CD14-positive monocyte (primary cell): ENCODE data around the gene MFSD8. TPM values are rescaled to one million over a fixed set of nuclear protein-coding genes. Genes with fewer than 3 reads are reported as not detected.
"Not testable (repeated sequence)": the region's sequence is repeated elsewhere in the genome, so short reads cannot be mapped to it uniquely, and the experiment has no call there.

Experiments
- DNase-seq, 3 donors: peaks; one replicate each; pipeline ENCODE4 v3.0.0-alpha.2; 2011 to 2022
- H2AFZ ChIP-seq: 2 replicates; pipeline ENCODE4 v1.6.0; 2012; ENCODE audit warnings: mild to moderate bottlenecking, low read depth, low read length, inconsistent platforms; ENCODE audit not compliant: insufficient read depth, poor library complexity, severe bottlenecking
- H3K27ac ChIP-seq, 2 donors: 1 replicate in 1 of 2; 2 replicates in 1 of 2; pipeline ENCODE4 v1.5.1; 2012 to 2013; ENCODE audit warnings: low read length in 2 of 2, control low read depth in 1 of 2, inconsistent platforms in 1 of 2, low read depth in 1 of 2, mild to moderate bottlenecking in 1 of 2
- H3K27me3 ChIP-seq, 2 donors: one replicate each; pipeline versions ENCODE4 v1.6.0 to v1.6.1; 2011 to 2013; ENCODE audit warnings: low read length in 2 of 2; ENCODE audit not compliant: control insufficient read depth in 2 of 2, insufficient read depth in 2 of 2
- H3K36me3 ChIP-seq, 2 donors: replicated peaks in 1 of 2; 1 replicate in 1 of 2; 2 replicates in 1 of 2; pipeline versions ENCODE4 v1.5.1 to v1.6.1; 2012 to 2013; ENCODE audit warnings: low read length in 2 of 2, control low read depth in 1 of 2, inconsistent platforms in 1 of 2, mild to moderate bottlenecking in 1 of 2; ENCODE audit not compliant: insufficient read depth in 2 of 2, control insufficient read depth in 1 of 2
- H3K4me1 ChIP-seq, 2 donors: 1 replicate in 1 of 2; 2 replicates in 1 of 2; pipeline versions ENCODE4 v1.5.1 to v1.6.1; 2012 to 2013; ENCODE audit warnings: low read length in 2 of 2, control low read depth in 1 of 2, inconsistent platforms in 1 of 2, mild to moderate bottlenecking in 1 of 2, moderate library complexity in 1 of 2; ENCODE audit not compliant: insufficient read depth in 2 of 2, control insufficient read depth in 1 of 2
- H3K4me2 ChIP-seq: replicated peaks from 2 replicates; pipeline ENCODE3; 2012; ENCODE audit warnings: low read length, moderate library complexity, mild to moderate bottlenecking; ENCODE audit not compliant: poor library complexity, severe bottlenecking; ENCODE audit errors: extremely low read depth
- H3K4me3 ChIP-seq, 3 experiments: fragments of 200-600 bp in 1 of 3; sonication (generic) in 1 of 3; replicated peaks in 1 of 3; 1 replicate in 2 of 3; 2 replicates in 1 of 3; pipeline ENCODE4 v1.5.1; 2011 to 2013; ENCODE audit warnings: low read length in 3 of 3, mild to moderate bottlenecking in 3 of 3, control low read depth in 2 of 3, low read depth in 2 of 3, inconsistent platforms in 1 of 3, moderate library complexity in 1 of 3
- H3K79me2 ChIP-seq: 2 replicates; pipeline ENCODE4 v1.6.0; 2012; ENCODE audit warnings: mild to moderate bottlenecking, control low read depth, inconsistent platforms, low read length, moderate library complexity; ENCODE audit not compliant: insufficient read depth
- H3K9ac ChIP-seq: 2 replicates; pipeline ENCODE4 v1.6.0; 2017; ENCODE audit warnings: low read length, mild to moderate bottlenecking; ENCODE audit not compliant: insufficient read depth, poor library complexity, severe bottlenecking
- H3K9me3 ChIP-seq, 2 donors: replicated peaks in 1 of 2; 1 replicate in 1 of 2; 2 replicates in 1 of 2; pipeline versions ENCODE4 v1.5.1 to v1.6.1; 2012 to 2013; ENCODE audit warnings: low read length in 2 of 2, control low read depth in 1 of 2; ENCODE audit not compliant: control insufficient read depth in 1 of 2, insufficient read depth in 1 of 2
- H4K20me1 ChIP-seq: 2 replicates; pipeline ENCODE4 v1.6.0; 2012; ENCODE audit warnings: mild to moderate bottlenecking, low read length, control low read depth, moderate library complexity; ENCODE audit not compliant: insufficient read depth
- H3K27ac Mint-ChIP-seq, 7 donors: one replicate each; pipeline ENCODE4 v1.8.0; 2020; ENCODE audit warnings: mild to moderate bottlenecking in 7 of 7, mixed read lengths in 7 of 7, moderate library complexity in 6 of 7, inconsistent platforms in 2 of 7
- H3K27me3 Mint-ChIP-seq, 3 donors: one replicate each; pipeline ENCODE4 v1.8.0; 2021 to 2022; ENCODE audit warnings: low read depth in 3 of 3, mild to moderate bottlenecking in 3 of 3, mixed read lengths in 3 of 3, moderate library complexity in 3 of 3, inconsistent platforms in 1 of 3
- H3K36me3 Mint-ChIP-seq, 2 donors: one replicate each; pipeline ENCODE4 v1.8.0; 2020; ENCODE audit warnings: mixed read lengths in 2 of 2, inconsistent platforms in 1 of 2, mild to moderate bottlenecking in 1 of 2
- H3K4me1 Mint-ChIP-seq: one replicate; pipeline ENCODE4 v1.8.0; 2020; ENCODE audit warnings: mild to moderate bottlenecking, mixed read lengths
- H3K4me3 Mint-ChIP-seq, 2 donors: one replicate each; pipeline ENCODE4 v1.8.0; 2020; ENCODE audit warnings: mild to moderate bottlenecking in 2 of 2, mixed read lengths in 2 of 2, moderate library complexity in 1 of 2
- H3K9me3 Mint-ChIP-seq, 7 donors: one replicate each; pipeline ENCODE4 v1.8.0; 2020 to 2022; ENCODE audit warnings: mixed read lengths in 7 of 7, mild to moderate bottlenecking in 6 of 7, moderate library complexity in 6 of 7, inconsistent platforms in 2 of 7
- CTCF ChIP-seq: fragments of 200-600 bp; IDR thresholded peaks from one replicate; pipeline ENCODE4 v1.8.0; 2022; ENCODE audit warnings: antibody characterized with exemption, mild to moderate bottlenecking
- WGBS: methylation state at CpG from one replicate; pipeline ENCODE4 v1.1.5; 2013; ENCODE audit warnings: missing lambda C conversion rate; ENCODE audit not compliant: insufficient coverage; 5-methylcytosine and 5-hydroxymethylcytosine counted together
- intact Hi-C, 2 donors: fragments of 100-400 bp; cut with micrococcal nuclease; formaldehyde crosslinking; loops; one replicate each; pipeline versions ENCODE4 v1.15.0 to v1.15.1; 2023
- polyA plus RNA-seq, 3 donors: library from polyadenylated mRNA; depleted of rRNA in 1 of 3; unstranded in 2 of 3; stranded (reverse) in 1 of 3; fragments of 300-500 nt in 2 of 3; fragments of >200 nt in 1 of 3; fragmentation: Illumina TruSeq in 2 of 3; gene quantifications; 1 replicate in 2 of 3; 2 replicates in 1 of 3; pipeline ENCODE4 v1.2.3, GENCODE V29; 2012 to 2021

Gene MFSD8
- polyA plus RNA-seq, 3 donors: 7.0 to 15.8 (median 14.2) TPM

- Histone ChIP-seq H3K27ac (no peak overlapping the region), H2AFZ (no peak overlapping the region), H3K27me3 (no peaks in the 10 kb centered on the region), H4K20me1 (no peaks in the 10 kb centered on the region), H3K9ac (no peak overlapping the region), H3K9me3 (no peaks in the 10 kb centered on the region), H3K4me3 (no peak overlapping the region), H3K4me1 (no peaks in the 10 kb centered on the region), H3K79me2 (no peaks in the 10 kb centered on the region), H3K4me2 (no peak overlapping the region), H3K36me3 (peaks cover 9 to 46% of the 10 kb centered on the region in 2 donors)
- H3K27me3 Mint-ChIP-seq: no peaks in the 10 kb centered on the region
- H3K4me1 Mint-ChIP-seq: no peaks in the 10 kb centered on the region
- no peak overlapping the region for H3K4me3 Mint-ChIP-seq
- DNase-seq: no peak
- H3K27ac Mint-ChIP-seq: no peak overlapping the region
- H3K9me3 Mint-ChIP-seq: peaks cover 0 to 4% (median 0%) of the 10 kb centered on the region in 7 donors
- intact Hi-C loops: no loop called here
- no CpG with 5 or more reads among the region's 1 CpG for WGBS
- H3K36me3 Mint-ChIP-seq: peaks cover 24 to 37% of the 10 kb centered on the region in 2 donors
- no peak for TF ChIP-seq CTCF
Observed at GRCh38 chr4:127930175-127930574, 34.8 kb downstream of the MFSD8 start.

DNA sequence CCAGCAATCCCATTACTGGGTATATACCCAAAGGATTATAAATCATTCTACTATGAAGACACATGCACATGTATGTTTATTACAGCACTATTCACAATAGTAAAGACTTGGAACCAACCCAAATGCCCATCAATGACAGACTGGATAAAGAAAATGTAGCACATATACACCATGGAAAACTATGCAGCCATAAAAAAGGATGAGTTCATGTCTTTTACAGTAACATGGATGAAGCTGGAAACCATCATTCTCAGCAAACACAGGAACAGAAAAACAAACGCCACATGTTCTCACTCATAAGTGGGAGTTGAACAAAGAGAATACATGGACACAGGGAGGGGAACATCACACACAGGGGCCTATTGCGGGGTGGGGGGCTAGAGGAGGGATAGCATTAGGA, 39.3 kb downstream of the MFSD8 start:
- H2AFZ ChIP-seq, H3K4me2 ChIP-seq, H3K9me3 ChIP-seq, H3K27me3 ChIP-seq, H3K27ac ChIP-seq, H3K27me3 Mint-ChIP-seq, H3K4me3 ChIP-seq, H3K27ac Mint-ChIP-seq, H3K9ac ChIP-seq, H3K4me3 Mint-ChIP-seq, H3K4me1 ChIP-seq, H3K9me3 Mint-ChIP-seq, intact Hi-C loops, H3K4me1 Mint-ChIP-seq, H3K79me2 ChIP-seq, DNase-seq, H4K20me1 ChIP-seq: not testable (repeated sequence)
- WGBS: no CpG with 5 or more reads among the region's 2 CpGs
- H3K36me3 Mint-ChIP-seq: peaks cover 48 to 59% of the 10 kb centered on the region in 2 donors
- peaks cover 17 to 58% of the 10 kb centered on the region in 2 donors for H3K36me3 ChIP-seq
